Rectal smooth muscle tissue (tissue), 1 donor: ENCODE results near the gene GALM.
"Not testable (repeated sequence)": the region's sequence is repeated elsewhere in the genome, so short reads cannot be mapped to it uniquely, and the experiment has no call there.

Experiments
- H3K27ac ChIP-seq: one replicate; pipeline ENCODE4 v1.7.0; 2013; ENCODE audit warnings: low read depth, low read length, inconsistent platforms
- H3K27me3 ChIP-seq: one replicate; pipeline ENCODE4 v1.7.0; 2013; ENCODE audit warnings: low read length; ENCODE audit not compliant: control insufficient read depth, insufficient read depth
- H3K36me3 ChIP-seq: one replicate; pipeline ENCODE4 v1.7.0; 2013; ENCODE audit warnings: low read length; ENCODE audit not compliant: control insufficient read depth, insufficient read depth
- H3K4me1 ChIP-seq: one replicate; pipeline ENCODE4 v1.7.0; 2013; ENCODE audit warnings: low read length; ENCODE audit not compliant: control insufficient read depth, insufficient read depth
- H3K4me3 ChIP-seq: one replicate; pipeline ENCODE4 v1.7.0; 2013; ENCODE audit warnings: low read length
- H3K9ac ChIP-seq: one replicate; pipeline ENCODE4 v1.7.0; 2013; ENCODE audit warnings: low read length

The GALM gene

GRCh38 chr2:38671946-38672345, 6.0 kb downstream of the GALM start:
- H3K4me3 ChIP-seq = no peak overlapping the region
- no peaks in the 10 kb centered on the region for H3K27me3 ChIP-seq
- H3K27ac ChIP-seq = no peak overlapping the region
- peaks cover 5% of the 10 kb centered on the region for H3K36me3 ChIP-seq
- H3K4me1 ChIP-seq = no peaks in the 10 kb centered on the region
- no peak overlapping the region for H3K9ac ChIP-seq

- Histone ChIP-seq H3K36me3 (peaks cover 9% of the 10 kb centered on the region), H3K9ac (no peak overlapping the region), H3K27me3 (no peaks in the 10 kb centered on the region), H3K4me1 (no peaks in the 10 kb centered on the region), H3K27ac (no peak overlapping the region), H3K4me3 (no peak overlapping the region)
Observed at GRCh38 chr2:38672445-38673391, 6.8 kb downstream of the GALM start.

GRCh38 chr2:38676681-38677080, 10.8 kb downstream of the GALM start:
- Histone ChIP-seq H3K36me3 (peaks cover 18% of the 10 kb centered on the region), H3K27me3 (no peaks in the 10 kb centered on the region), H3K27ac (no peak overlapping the region), H3K4me3 (no peak overlapping the region), H3K9ac (no peak overlapping the region), H3K4me1 (no peaks in the 10 kb centered on the region)

GRCh38 chr2:38680868-38681267, 15.0 kb downstream of the GALM start:
- peaks cover 20% of the 10 kb centered on the region for H3K36me3 ChIP-seq
- not testable (repeated sequence) for H3K27me3 ChIP-seq, H3K4me3 ChIP-seq, H3K27ac ChIP-seq, H3K4me1 ChIP-seq, H3K9ac ChIP-seq

GRCh38 chr2:38682008-38682575, 16.2 kb downstream of the GALM start:
- Histone ChIP-seq H3K36me3 (peaks cover 15% of the 10 kb centered on the region), H3K4me1 (no peaks in the 10 kb centered on the region), H3K4me3 (no peak overlapping the region), H3K27me3 (no peaks in the 10 kb centered on the region), H3K9ac (no peak overlapping the region), H3K27ac (no peak overlapping the region)

- H3K27ac ChIP-seq, H3K4me3 ChIP-seq, H3K4me1 ChIP-seq, H3K9ac ChIP-seq, H3K27me3 ChIP-seq: not testable (repeated sequence)
- peaks cover 12% of the 10 kb centered on the region for H3K36me3 ChIP-seq
Observed at GRCh38 chr2:38682620-38683019, 16.7 kb downstream of the GALM start.

- Histone ChIP-seq H3K4me1 (no peaks in the 10 kb centered on the region), H3K27ac (no peak overlapping the region), H3K27me3 (no peaks in the 10 kb centered on the region), H3K36me3 (peaks cover 11% of the 10 kb centered on the region), H3K4me3 (no peak overlapping the region), H3K9ac (no peak overlapping the region)
Observed at GRCh38 chr2:38683766-38684165, 17.9 kb downstream of the GALM start.

- Histone ChIP-seq H3K9ac (no peak overlapping the region), H3K27ac (no peak overlapping the region), H3K27me3 (no peaks in the 10 kb centered on the region), H3K4me1 (no peaks in the 10 kb centered on the region), H3K4me3 (no peak overlapping the region), H3K36me3 (peaks cover 9% of the 10 kb centered on the region)
Observed at GRCh38 chr2:38685116-38685735, 19.3 kb downstream of the GALM start.

GRCh38 chr2:38690499-38691420, 24.8 kb downstream of the GALM start:
- Histone ChIP-seq H3K4me3 (no peak overlapping the region), H3K36me3 (no peaks in the 10 kb centered on the region), H3K9ac (no peak overlapping the region), H3K27ac (no peak overlapping the region), H3K4me1 (no peaks in the 10 kb centered on the region), H3K27me3 (no peaks in the 10 kb centered on the region)

GRCh38 chr2:38691994-38692393, 26.1 kb downstream of the GALM start:
- Histone ChIP-seq H3K36me3 (no peaks in the 10 kb centered on the region), H3K27ac (no peak overlapping the region), H3K4me1 (no peaks in the 10 kb centered on the region), H3K9ac (no peak overlapping the region), H3K27me3 (no peaks in the 10 kb centered on the region), H3K4me3 (no peak overlapping the region)

GRCh38 chr2:38692636-38693318, 26.9 kb downstream of the GALM start:
- no peaks in the 10 kb centered on the region for H3K27me3 ChIP-seq
- no peak overlapping the region for H3K9ac ChIP-seq
- no peaks in the 10 kb centered on the region for H3K4me1 ChIP-seq
- no peaks in the 10 kb centered on the region for H3K36me3 ChIP-seq
- no peak overlapping the region for H3K4me3 ChIP-seq
- H3K27ac ChIP-seq = no peak overlapping the region
